ENCODE measurements around the gene TIAM2.

TIAM2 gene

GRCh38 chr6:155042983-155043382, 47.9 kb downstream of the TIAM2 start:
- H3F3A ChIP-seq (ENCODE audit: insufficient read depth, low read length), result no peaks in the 10 kb centered on the region
- H3K9ac ChIP-seq (ENCODE audit: low read length), result no peak overlapping the region
- H3K27me3 ChIP-seq (ENCODE audit: insufficient read depth, low read length), result no peaks in the 10 kb centered on the region
- H3K4me2 ChIP-seq (ENCODE audit: low read length), result no peak overlapping the region
- no peak overlapping the region for H3K4me3 ChIP-seq (ENCODE audit: low read depth, low read length, poor library complexity, severe bottlenecking)
- H3K36me3 ChIP-seq (ENCODE audit: insufficient read depth, low read length), result no peaks in the 10 kb centered on the region
- H4K20me1 ChIP-seq (ENCODE audit: insufficient read depth, low read length), result no peaks in the 10 kb centered on the region
- no peaks in the 10 kb centered on the region for H3K4me1 ChIP-seq (ENCODE audit: insufficient read depth, low read length, severe bottlenecking)
- H2AFZ ChIP-seq (ENCODE audit: low read length), result no peak overlapping the region
- no peaks in the 10 kb centered on the region for H3K79me2 ChIP-seq (ENCODE audit: insufficient read depth, low read length)
- no peaks in the 10 kb centered on the region for H3K9me2 ChIP-seq (ENCODE audit: low read depth, low read length)
- H3K27ac ChIP-seq (ENCODE audit: low read depth, low read length, poor library complexity, severe bottlenecking), result no peak overlapping the region
- H3K9me3 ChIP-seq (ENCODE audit: low read length), result no peaks in the 10 kb centered on the region
- TF ChIP-seq EZH2 (IDR thresholded peaks at IDR 0.05; ENCODE audit: borderline replicate concordance, low read length) (no peak), CTCF (IDR thresholded peaks at IDR 0.05; ENCODE audit: low read length) (no peak)

GRCh38 chr6:155045561-155046404, 50.7 kb downstream of the TIAM2 start:
- Histone ChIP-seq H3K4me1 (ENCODE audit: insufficient read depth, low read length, severe bottlenecking) (no peaks in the 10 kb centered on the region), H3F3A (ENCODE audit: insufficient read depth, low read length) (no peaks in the 10 kb centered on the region), H3K4me2 (ENCODE audit: low read length) (no peak overlapping the region), H3K4me3 (ENCODE audit: low read depth, low read length, poor library complexity, severe bottlenecking) (no peak overlapping the region), H3K9ac (ENCODE audit: low read length) (no peak overlapping the region), H4K20me1 (ENCODE audit: insufficient read depth, low read length) (no peaks in the 10 kb centered on the region), H3K27me3 (ENCODE audit: insufficient read depth, low read length) (no peaks in the 10 kb centered on the region), H3K36me3 (ENCODE audit: insufficient read depth, low read length) (no peaks in the 10 kb centered on the region), H3K79me2 (ENCODE audit: insufficient read depth, low read length) (no peaks in the 10 kb centered on the region), H3K9me2 (ENCODE audit: low read depth, low read length) (no peaks in the 10 kb centered on the region), H3K9me3 (ENCODE audit: low read length) (no peaks in the 10 kb centered on the region), H2AFZ (ENCODE audit: low read length) (no peak overlapping the region), H3K27ac (ENCODE audit: low read depth, low read length, poor library complexity, severe bottlenecking) (no peak overlapping the region)
- TF ChIP-seq EZH2 (IDR thresholded peaks at IDR 0.05; ENCODE audit: borderline replicate concordance, low read length), result no peak
- no peak for TF ChIP-seq CTCF (IDR thresholded peaks at IDR 0.05; ENCODE audit: low read length)

DNA sequence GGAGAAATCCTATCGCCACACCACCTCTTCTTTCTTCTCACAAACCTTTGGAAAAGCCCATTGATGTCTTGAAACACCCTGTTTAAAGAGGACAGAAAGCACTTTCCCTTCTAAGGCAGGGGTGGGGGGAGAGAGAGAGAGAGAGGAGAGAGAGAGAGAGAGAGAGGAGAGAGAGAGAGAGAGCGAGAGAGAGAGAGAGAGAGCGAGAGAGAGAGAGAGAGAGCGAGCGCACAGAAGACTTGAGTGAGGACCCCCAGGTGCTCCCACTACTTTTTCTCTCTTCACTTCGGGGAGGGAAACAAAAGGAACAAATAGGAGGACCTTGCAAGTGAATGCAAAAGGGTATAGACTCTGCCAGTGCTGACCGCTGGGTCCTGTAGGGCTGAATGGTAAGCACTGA, 52.4 kb downstream of the TIAM2 start:
- H3K4me3 ChIP-seq (ENCODE audit: low read depth, low read length, poor library complexity, severe bottlenecking), result no peak overlapping the region
- TF ChIP-seq CTCF (IDR thresholded peaks at IDR 0.05; ENCODE audit: low read length) (no peak), EZH2 (IDR thresholded peaks at IDR 0.05; ENCODE audit: borderline replicate concordance, low read length) (no peak)
- H3K9ac ChIP-seq (ENCODE audit: low read length), result no peak overlapping the region
- H3K4me2 ChIP-seq (ENCODE audit: low read length), result no peak overlapping the region
- H2AFZ ChIP-seq (ENCODE audit: low read length), result no peak overlapping the region
- no peaks in the 10 kb centered on the region for H3K4me1 ChIP-seq (ENCODE audit: insufficient read depth, low read length, severe bottlenecking)
- H4K20me1 ChIP-seq (ENCODE audit: insufficient read depth, low read length), result no peaks in the 10 kb centered on the region
- no peak overlapping the region for H3K27ac ChIP-seq (ENCODE audit: low read depth, low read length, poor library complexity, severe bottlenecking)
- no peaks in the 10 kb centered on the region for H3K36me3 ChIP-seq (ENCODE audit: insufficient read depth, low read length)
- H3F3A ChIP-seq (ENCODE audit: insufficient read depth, low read length), result no peaks in the 10 kb centered on the region
- H3K9me3 ChIP-seq (ENCODE audit: low read length), result no peaks in the 10 kb centered on the region
- no peaks in the 10 kb centered on the region for H3K9me2 ChIP-seq (ENCODE audit: low read depth, low read length)
- H3K79me2 ChIP-seq (ENCODE audit: insufficient read depth, low read length), result no peaks in the 10 kb centered on the region
- H3K27me3 ChIP-seq (ENCODE audit: insufficient read depth, low read length), result no peaks in the 10 kb centered on the region

Data from OCI-LY1 (cell line).